Muscle layer of colon (tissue), 2 donors: ENCODE results near the gene EXOC3L2.
"Not testable (repeated sequence)": the region's sequence is repeated elsewhere in the genome, so short reads cannot be mapped to it uniquely, and the experiment has no call there.

Source experiments
- H3K27ac ChIP-seq: one replicate; pipeline ENCODE4 v1.7.0; 2013; ENCODE audit warnings: low read depth, mild to moderate bottlenecking, low read length, moderate library complexity
- H3K27me3 ChIP-seq, 2 donors: one replicate each; pipeline ENCODE4 v1.7.0; 2013; ENCODE audit warnings: low read length in 2 of 2, mild to moderate bottlenecking in 2 of 2; ENCODE audit not compliant: insufficient read depth in 2 of 2, control insufficient read depth in 1 of 2
- H3K36me3 ChIP-seq: one replicate; pipeline ENCODE4 v1.7.0; 2013; ENCODE audit warnings: mild to moderate bottlenecking, low read length; ENCODE audit not compliant: insufficient read depth
- H3K4me1 ChIP-seq: one replicate; pipeline ENCODE4 v1.7.0; 2013; ENCODE audit warnings: mild to moderate bottlenecking, low read length; ENCODE audit not compliant: insufficient read depth
- H3K4me3 ChIP-seq, 2 donors: one replicate each; pipeline ENCODE4 v1.7.0; 2013; ENCODE audit warnings: low read length in 2 of 2, low read depth in 1 of 2, mild to moderate bottlenecking in 1 of 2, moderate library complexity in 1 of 2
- H3K9ac ChIP-seq: one replicate; pipeline ENCODE4 v1.7.0; 2013; ENCODE audit warnings: low read length
- H3K9me3 ChIP-seq: one replicate; pipeline ENCODE4 v1.7.0; 2013; ENCODE audit warnings: mild to moderate bottlenecking, low read length
- donor health status: abdominal sarcoma.
- donor health status: Adenocarcinoma of cecum.

EXOC3L2 gene

GRCh38 chr19:45238556-45238955 is 6.7 kb downstream of the EXOC3L2 start:
- Histone ChIP-seq H3K4me3 (no peak overlapping the region), H3K9ac (no peak overlapping the region), H3K36me3 (no peaks in the 10 kb centered on the region), H3K27me3 (peaks cover 0 to 20% of the 10 kb centered on the region in 2 donors), H3K4me1 (no peaks in the 10 kb centered on the region), H3K27ac (no peak overlapping the region), H3K9me3 (no peaks in the 10 kb centered on the region)

GRCh38 chr19:45235485-45235884 is 9.7 kb downstream of the EXOC3L2 start:
- Histone ChIP-seq H3K4me3 (no peak overlapping the region), H3K4me1 (no peaks in the 10 kb centered on the region), H3K27me3 (peaks cover 0 to 22% of the 10 kb centered on the region in 2 donors), H3K9ac (no peak overlapping the region), H3K36me3 (no peaks in the 10 kb centered on the region), H3K9me3 (no peaks in the 10 kb centered on the region), H3K27ac (no peak overlapping the region)

- Histone ChIP-seq H3K9me3 (no peaks in the 10 kb centered on the region), H3K36me3 (no peaks in the 10 kb centered on the region), H3K4me3 (no peak overlapping the region), H3K4me1 (no peaks in the 10 kb centered on the region), H3K27me3 (peaks cover 0 to 22% of the 10 kb centered on the region in 2 donors), H3K9ac (no peak overlapping the region), H3K27ac (no peak overlapping the region)
Measured at GRCh38 chr19:45234089-45234869, 10.9 kb downstream of the EXOC3L2 start.

- Histone ChIP-seq H3K9ac (no peak overlapping the region), H3K9me3 (no peaks in the 10 kb centered on the region), H3K4me3 (no peak overlapping the region), H3K27me3 (peaks cover 0 to 31% of the 10 kb centered on the region in 2 donors), H3K4me1 (no peaks in the 10 kb centered on the region), H3K36me3 (no peaks in the 10 kb centered on the region), H3K27ac (no peak overlapping the region)
Measured at GRCh38 chr19:45231891-45232290, 13.3 kb downstream of the EXOC3L2 start.

- not testable (repeated sequence) for H3K27ac ChIP-seq, H3K4me3 ChIP-seq, H3K4me1 ChIP-seq, H3K9me3 ChIP-seq, H3K9ac ChIP-seq, H3K36me3 ChIP-seq
- peaks cover 0 to 25% of the 10 kb centered on the region in 2 donors for H3K27me3 ChIP-seq
Measured at GRCh38 chr19:45229056-45229455, 16.2 kb downstream of the EXOC3L2 start.

GRCh38 chr19:45224645-45225044 is 20.6 kb downstream of the EXOC3L2 start:
- H3K27ac ChIP-seq: no peak overlapping the region
- peaks cover 0 to 17% of the 10 kb centered on the region in 2 donors for H3K27me3 ChIP-seq
- no peaks in the 10 kb centered on the region for H3K9me3 ChIP-seq
- no peaks in the 10 kb centered on the region for H3K36me3 ChIP-seq
- H3K4me1 ChIP-seq: no peaks in the 10 kb centered on the region
- H3K9ac ChIP-seq: no peak overlapping the region
- H3K4me3 ChIP-seq: no peak overlapping the region

GRCh38 chr19:45223879-45224278 is 21.3 kb downstream of the EXOC3L2 start:
- peaks cover 0 to 21% of the 10 kb centered on the region in 2 donors for H3K27me3 ChIP-seq
- no peak overlapping the region for H3K4me3 ChIP-seq
- no peaks in the 10 kb centered on the region for H3K36me3 ChIP-seq
- no peaks in the 10 kb centered on the region for H3K9me3 ChIP-seq
- no peaks in the 10 kb centered on the region for H3K4me1 ChIP-seq
- H3K27ac ChIP-seq: no peak overlapping the region
- no peak overlapping the region for H3K9ac ChIP-seq

- Histone ChIP-seq H3K9me3 (no peaks in the 10 kb centered on the region), H3K4me3 (no peak overlapping the region), H3K27me3 (peaks cover 0 to 27% of the 10 kb centered on the region in 2 donors)
Measured at GRCh38 chr19:45222724-45223123, 22.5 kb downstream of the EXOC3L2 start.

GRCh38 chr19:45218911-45219743 is 26.1 kb downstream of the EXOC3L2 start:
- Histone ChIP-seq H3K9ac (no peak overlapping the region), H3K27me3 (peaks cover 7 to 39% of the 10 kb centered on the region in 2 donors), H3K36me3 (no peaks in the 10 kb centered on the region), H3K27ac (no peak overlapping the region), H3K4me1 (no peaks in the 10 kb centered on the region), H3K9me3 (no peaks in the 10 kb centered on the region), H3K4me3 (no peak overlapping the region)

More at GRCh38 chr19:45222724-45223123, 22.5 kb downstream of the EXOC3L2 start:
- Histone ChIP-seq H3K27ac (no peak overlapping the region), H3K36me3 (no peaks in the 10 kb centered on the region), H3K4me1 (no peaks in the 10 kb centered on the region), H3K9ac (no peak overlapping the region)

GRCh38 chr19:45218426-45218825 is 26.8 kb downstream of the EXOC3L2 start:
- no peak overlapping the region for H3K9ac ChIP-seq
- H3K27ac ChIP-seq: no peak overlapping the region
- no peaks in the 10 kb centered on the region for H3K4me1 ChIP-seq
- H3K9me3 ChIP-seq: no peaks in the 10 kb centered on the region
- peaks cover 7 to 39% of the 10 kb centered on the region in 2 donors for H3K27me3 ChIP-seq
- no peaks in the 10 kb centered on the region for H3K36me3 ChIP-seq
- H3K4me3 ChIP-seq: no peak overlapping the region

GRCh38 chr19:45217957-45218334 is 27.3 kb downstream of the EXOC3L2 start:
- H3K9ac ChIP-seq: no peak overlapping the region
- no peaks in the 10 kb centered on the region for H3K36me3 ChIP-seq
- H3K27ac ChIP-seq: no peak overlapping the region
- no peaks in the 10 kb centered on the region for H3K9me3 ChIP-seq
- peaks cover 7 to 39% of the 10 kb centered on the region in 2 donors for H3K27me3 ChIP-seq
- H3K4me1 ChIP-seq: no peaks in the 10 kb centered on the region
- H3K4me3 ChIP-seq: no peak overlapping the region
